HepG2 (cell line): ENCODE results near the gene AEBP1. TPM values are rescaled to one million over a fixed set of nuclear protein-coding genes. Genes with fewer than 3 reads are reported as not detected.

Source experiments
- ATAC-seq: fragments of 200-7000 bp; cut with Tn5 transposase; 3 replicates; pipeline ENCODE4 v1.9.1; 2020; ENCODE audit warnings: mild to moderate bottlenecking, moderate library complexity
- BruUV-seq: library from RNA; stranded (reverse); fragments of 400-500 nt; replicated peaks from 2 replicates; lab custom pipeline; 2021; lab: Mats Ljungman, UMichigan
- CTCF ChIA-PET: fragments of 300-600 bp; formaldehyde crosslinking; extraction: SDS; loops from one replicate; lab custom pipeline; 2021; ENCODE audit warnings: low total read pairs, inconsistent platforms, low intra/inter-chr PET ratio; lab: Yijun Ruan, JAX
- POLR2A ChIA-PET: fragments of 350-600 bp; sonication (Branson Sonifier 250); formaldehyde crosslinking; loops from one replicate; lab custom pipeline; 2020; ENCODE audit warnings: antibody characterized with exemption, inconsistent platforms; lab: Yijun Ruan, JAX
- DNase-seq: peaks from one replicate; pipeline ENCODE4 v3.0.0-alpha.2; 2015; ENCODE audit warnings: low spot score
- FAIRE-seq: peaks from 3 replicates; lab custom pipeline; 2011; peaks lifted over from hg19 to GRCh38; lab: Jason Lieb, UNC
- H2AFZ ChIP-seq: one replicate; pipeline ENCODE4 v1.6.1; 2011; ENCODE audit warnings: low read length, inconsistent platforms
- H3K27ac ChIP-seq: fragments of 300-600 bp; 3 replicates; pipeline ENCODE4 v1.8.0; 2011; ENCODE audit warnings: mixed run types, mild to moderate bottlenecking, mixed read lengths, low read length, inconsistent platforms; ENCODE audit not compliant: insufficient read depth; ENCODE audit errors: extremely low read length
- H3K27me3 ChIP-seq, 2 experiments: fragments of 200-600 bp in 1 of 2; 2 replicates in 1 of 2; 3 replicates in 1 of 2; pipeline versions ENCODE4 v1.6.0 to v1.8.0; 2011; ENCODE audit warnings: low read length in 2 of 2, mild to moderate bottlenecking in 2 of 2, moderate library complexity in 2 of 2, inconsistent platforms in 1 of 2; ENCODE audit not compliant: insufficient read depth in 2 of 2, control insufficient read depth in 1 of 2
- H3K36me3 ChIP-seq, 2 experiments: fragments of 200-600 bp in 1 of 2; replicated peaks in 1 of 2; 2 replicates in 1 of 2; 3 replicates in 1 of 2; pipeline versions ENCODE4 v1.5.1 to v1.8.0; 2011; ENCODE audit warnings: low read length in 2 of 2, inconsistent platforms in 1 of 2; ENCODE audit not compliant: insufficient read depth in 2 of 2, control insufficient read depth in 1 of 2
- H3K4me1 ChIP-seq: 2 replicates; pipeline ENCODE4 v1.5.1; 2012; ENCODE audit warnings: low read length, inconsistent platforms; ENCODE audit not compliant: insufficient read depth
- H3K4me2 ChIP-seq: 2 replicates; pipeline ENCODE4 v1.6.0; 2011; ENCODE audit warnings: low read depth, low read length, inconsistent platforms
- H3K4me3 ChIP-seq, 3 experiments: fragments of 200-600 bp in 1 of 3; sonication (generic), shearing (Covaris generic) in 1 of 3; replicated peaks in 1 of 3; 2 replicates each; pipeline ENCODE4 v1.5.1; 2011 to 2016; ENCODE audit warnings: low read length in 3 of 3, inconsistent platforms in 2 of 3, low read depth in 2 of 3, mild to moderate bottlenecking in 2 of 3, control low read depth in 1 of 3, mixed read lengths in 1 of 3; ENCODE audit not compliant: insufficient read depth in 1 of 3
- H3K79me2 ChIP-seq: one replicate; pipeline ENCODE4 v1.6.1; 2011; ENCODE audit warnings: low read length, inconsistent platforms; ENCODE audit not compliant: insufficient read depth
- H3K9ac ChIP-seq: 2 replicates; pipeline ENCODE4 v1.6.0; 2011; ENCODE audit warnings: mild to moderate bottlenecking, low read depth, low read length, inconsistent platforms; ENCODE audit not compliant: insufficient read depth
- H3K9me3 ChIP-seq: 2 replicates; pipeline ENCODE4 v1.5.1; 2012; ENCODE audit warnings: mild to moderate bottlenecking, low read length
- H4K20me1 ChIP-seq: 2 replicates; pipeline ENCODE4 v1.6.0; 2011; ENCODE audit warnings: inconsistent platforms, mild to moderate bottlenecking, low read length, moderate library complexity; ENCODE audit not compliant: insufficient read depth
- ATF7 ChIP-seq, 2 experiments: fragments of 450-650 bp in 1 of 2; sonication (generic) in 1 of 2; formaldehyde crosslinking in 1 of 2; IDR thresholded peaks; 2 replicates each; pipeline versions ENCODE4 v1.4.0 to v1.6.1; 2016 to 2020; ENCODE audit warnings: antibody characterized with exemption in 1 of 2, mild to moderate bottlenecking in 1 of 2, missing genetic modification reagents in 1 of 2
- DMTF1 ChIP-seq: sonication (generic); formaldehyde crosslinking; IDR thresholded peaks from 2 replicates; pipeline ENCODE4 v1.4.0; 2020; ENCODE audit warnings: mild to moderate bottlenecking, missing genetic modification reagents
- GMEB1 ChIP-seq: sonication (generic); formaldehyde crosslinking; IDR thresholded peaks from 2 replicates; pipeline ENCODE4 v1.5.1; 2020; ENCODE audit warnings: missing genetic modification reagents, mild to moderate bottlenecking, borderline replicate concordance
- HOXD1 ChIP-seq: sonication (generic); formaldehyde crosslinking; IDR thresholded peaks from 2 replicates; pipeline ENCODE4 v1.5.0; 2020; ENCODE audit warnings: missing genetic modification reagents
- ISL2 ChIP-seq: sonication (generic); formaldehyde crosslinking; IDR thresholded peaks from 2 replicates; pipeline ENCODE4 v1.5.0; 2020; ENCODE audit warnings: missing genetic modification reagents
- KDM4B ChIP-seq: sonication (generic); formaldehyde crosslinking; IDR thresholded peaks from 2 replicates; pipeline ENCODE4 v1.4.0; 2020; ENCODE audit warnings: missing genetic modification reagents
- RFX5 ChIP-seq: IDR thresholded peaks from 2 replicates; pipeline ENCODE4 v1.6.1; 2011; ENCODE audit warnings: low read depth, low read length, improper control_type of control experiment
- TEAD2 ChIP-seq: sonication (generic); formaldehyde crosslinking; IDR thresholded peaks from 2 replicates; pipeline ENCODE4 v1.9.0; 2021; ENCODE audit warnings: missing genetic modification reagents
- THAP7 ChIP-seq: sonication (generic); formaldehyde crosslinking; IDR thresholded peaks from 2 replicates; pipeline ENCODE4 v1.8.1; 2023; ENCODE audit warnings: mild to moderate bottlenecking, missing genetic modification reagents
- ZFP37 ChIP-seq: sonication (generic); formaldehyde crosslinking; IDR thresholded peaks from 2 replicates; pipeline ENCODE4 v1.4.0; 2020; ENCODE audit warnings: missing genetic modification reagents, borderline replicate concordance
- ZFP41 ChIP-seq: sonication (generic); formaldehyde crosslinking; IDR thresholded peaks from 2 replicates; pipeline ENCODE4 v1.4.0; 2020; ENCODE audit warnings: mild to moderate bottlenecking, missing genetic modification reagents, borderline replicate concordance
- ZNF256 ChIP-seq: sonication (generic); formaldehyde crosslinking; conservative IDR thresholded peaks from 2 replicates; pipeline ENCODE4 v1.4.0; 2020; ENCODE audit warnings: missing genetic modification reagents
- ZNF337 ChIP-seq: sonication (generic); formaldehyde crosslinking; IDR thresholded peaks from 2 replicates; pipeline ENCODE4 v1.5.1; 2020; ENCODE audit warnings: missing genetic modification reagents, low read depth, mild to moderate bottlenecking, borderline replicate concordance
- ZNF383 ChIP-seq: sonication (generic); formaldehyde crosslinking; IDR thresholded peaks from 2 replicates; pipeline ENCODE4 v1.4.0; 2020; ENCODE audit warnings: missing genetic modification reagents, mild to moderate bottlenecking, borderline replicate concordance
- ZNF430 ChIP-seq: sonication (generic); formaldehyde crosslinking; IDR thresholded peaks from 2 replicates; pipeline ENCODE4 v1.9.0; 2021; ENCODE audit warnings: mild to moderate bottlenecking, missing genetic modification reagents
- ZNF598 ChIP-seq: sonication (generic); formaldehyde crosslinking; IDR thresholded peaks from 2 replicates; pipeline ENCODE4 v1.5.1; 2020; ENCODE audit warnings: mild to moderate bottlenecking, missing genetic modification reagents, borderline replicate concordance
- ZNF614 ChIP-seq: IDR thresholded peaks from 2 replicates; pipeline ENCODE4 v1.6.1; 2018; ENCODE audit warnings: missing biosample characterization, missing genetic modification reagents, inconsistent platforms, borderline replicate concordance
- ZNF672 ChIP-seq: sonication (generic); formaldehyde crosslinking; IDR thresholded peaks from 2 replicates; pipeline ENCODE4 v1.8.1; 2022; ENCODE audit warnings: missing genetic modification reagents
- WGBS: methylation state at CpG from one replicate; pipeline ENCODE4 v1.1.6; 2017; ENCODE audit warnings: low lambda C conversion rate; 5-methylcytosine and 5-hydroxymethylcytosine counted together
- in situ Hi-C: cut with HindIII; loops from 2 replicates; pipeline ENCODE4 v1.10.0; 2017; ENCODE audit warnings: low pct_unique_long_range_greater_than_20kb; ENCODE audit not compliant: extremely low pct_ligation_motif_present
- intact Hi-C: fragments of 100-400 bp; cut with micrococcal nuclease; formaldehyde crosslinking; loops from one replicate; pipeline ENCODE4 v1.10.0; 2022; ENCODE audit not compliant: unreplicated experiment
- polyA plus RNA-seq, 8 experiments: library from polyadenylated mRNA; depleted of rRNA in 3 of 8; stranded (reverse) in 7 of 8; unstranded in 1 of 8; fragments of >200 nt; fragmentation: Illumina TruSeq in 4 of 8; extraction: Trizol in 4 of 8; gene quantifications; 2 replicates each; pipeline versions ENCODE4 v1.2.1 to v1.2.3, GENCODE V29; 2011 to 2016; ENCODE audit warnings: low read depth in 4 of 8, missing spikeins in 1 of 8, mixed read lengths in 1 of 8; ENCODE audit not compliant: insufficient read depth in 1 of 8
- total RNA-seq, 5 experiments: library from RNA; depleted of rRNA; stranded (reverse); fragments of >200 nt; fragmentation: Illumina TruSeq; extraction: Trizol; gene quantifications; 2 replicates each; pipeline ENCODE4 v1.2.3, GENCODE V29; 2016; ENCODE audit warnings: low read depth in 1 of 5

Gene AEBP1
- total and polyA plus RNA-seq, 2 of the 13 experiments (the other 11 are each of a cell fraction or from before 2014, with no cell fraction given), result 0.22 to 0.55 TPM

GRCh38 chr7:44148961-44149536 is 44.9 kb downstream of the AEBP1 start (continued):
- TF ChIP-seq DMTF1, result no peak
- no peak for TF ChIP-seq ISL2 (CRISPR knock-in tag)
- no peak for TF ChIP-seq TEAD2 (CRISPR knock-in tag)
- TF ChIP-seq ATF7 (IDR thresholded peaks at IDR 0.05), result no peak
- TF ChIP-seq ATF7 (CRISPR knock-in tag; IDR thresholded peaks at IDR 0.05), result no peak
- no peak for TF ChIP-seq ZFP37 (CRISPR knock-in tag)

- no TSS peak for BruUV-seq
- WGBS, result 37% methylated on average over 12 of the region's 18 CpGs
- Histone ChIP-seq H3K27me3 (peaks cover 2 to 53% of the 10 kb centered on the region in 2 experiments; a peak in 3 of 5 replicates), H3K4me3 (no peak overlapping the region), H3K27ac (no peak overlapping the region), H3K4me2 (no peak overlapping the region), H2AFZ (no peak overlapping the region), H3K9me3 (no peaks in the 10 kb centered on the region), H3K79me2 (no peaks in the 10 kb centered on the region), H3K36me3 (no peaks in the 10 kb centered on the region), H3K4me1 (peaks cover 9% of the 10 kb centered on the region), H3K9ac (no peak overlapping the region), H4K20me1 (no peaks in the 10 kb centered on the region)
- ATAC-seq (no peak), FAIRE-seq (no peak), DNase-seq (no peak)
- in situ Hi-C loops, result no loop called here
- CTCF ChIA-PET, result no interaction called here
- intact Hi-C loops, result no loop called here
- POLR2A ChIA-PET, result no interaction called here
- no peak for TF ChIP-seq ZNF614 (CRISPR knock-in tag)
- no peak for TF ChIP-seq KDM4B
- TF ChIP-seq ZNF598 (CRISPR knock-in tag), result no peak
- TF ChIP-seq ZNF383 (CRISPR knock-in tag), result no peak
- no peak for TF ChIP-seq RFX5
- no peak for TF ChIP-seq HOXD1 (CRISPR knock-in tag)
- TF ChIP-seq ZNF256 (CRISPR knock-in tag), result no peak
- TF ChIP-seq ZNF672 (CRISPR knock-in tag), result no peak
- no peak for TF ChIP-seq ZNF430 (CRISPR knock-in tag)
- no peak for TF ChIP-seq THAP7 (CRISPR knock-in tag)
- TF ChIP-seq ZFP41 (CRISPR knock-in tag), result no peak
- TF ChIP-seq GMEB1 (CRISPR knock-in tag), result no peak
- no peak for TF ChIP-seq ZNF337
Measured at GRCh38 chr7:44149571-44150465, 45.7 kb downstream of the AEBP1 start.
